Effector CD8-positive, alpha-beta T cell (primary cell): Measurements from ENCODE around the gene COL4A2.
A peak's percentile ranks its signal among the peaks of the same experiment; 100 is the strongest.

ENCODE experiments used
- DNase-seq: peaks from one replicate; lab custom pipeline; 2025; lab: John Stamatoyannopoulos, UW

The COL4A2 gene

DNA sequence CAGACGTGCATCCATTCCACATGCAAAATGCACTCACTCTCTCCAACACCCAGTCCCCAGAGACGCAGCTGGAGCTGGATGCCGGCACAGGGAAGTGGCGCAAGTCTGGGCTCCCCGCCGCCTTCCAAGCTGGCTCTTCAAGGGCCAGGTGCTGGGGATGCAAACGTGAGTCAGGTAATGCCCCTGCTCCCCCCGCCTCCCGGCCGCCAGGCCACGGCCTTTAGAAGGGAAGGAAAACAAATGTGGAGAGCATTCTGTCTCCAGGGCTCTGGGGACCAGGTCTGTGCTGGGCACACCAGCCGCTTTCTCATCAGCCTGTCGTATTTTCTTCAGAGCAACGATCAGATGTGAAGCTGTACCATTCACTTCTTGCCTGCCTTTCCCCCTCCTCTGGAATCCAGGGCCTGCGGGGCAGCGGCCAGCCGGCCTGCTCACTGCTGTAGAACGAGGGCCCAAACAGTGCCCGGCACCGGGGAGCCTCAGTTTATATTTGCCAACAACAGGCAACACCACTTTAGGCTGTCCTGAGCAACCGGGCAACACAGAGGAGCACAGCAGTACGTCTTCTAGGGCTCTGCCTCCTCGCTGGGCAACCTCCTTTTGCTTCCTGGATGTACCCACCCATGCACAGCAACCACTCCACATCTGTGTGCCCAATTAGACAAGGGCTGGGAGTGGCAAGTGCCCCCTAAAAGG is 250.7 kb downstream of the COL4A2 start:
- DNase-seq: no peak

DNA sequence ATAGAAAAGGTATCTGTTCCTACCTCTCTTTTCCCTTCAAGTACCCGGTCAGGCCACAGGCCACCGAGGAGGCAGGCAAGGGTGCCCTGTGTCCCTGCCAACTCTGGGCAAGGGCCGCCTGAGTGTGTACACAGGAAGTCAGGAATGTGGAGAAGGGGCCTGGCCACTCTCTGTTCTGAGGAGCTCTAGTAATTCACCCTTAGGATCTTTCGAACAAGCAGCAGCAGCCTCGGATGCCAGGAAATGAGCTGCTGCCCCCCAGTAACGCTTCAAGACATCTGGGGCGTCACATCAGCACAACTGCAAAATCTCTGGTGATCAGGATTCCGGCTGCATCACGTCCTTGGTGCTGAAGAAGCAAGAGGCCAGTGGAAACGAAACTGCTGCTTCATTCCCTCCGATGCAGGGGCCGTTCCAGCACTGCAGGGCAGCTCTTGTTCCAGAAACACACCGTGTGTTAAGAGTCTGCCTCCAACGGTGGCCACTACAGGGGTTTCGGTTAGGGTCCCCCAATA is 252.4 kb downstream of the COL4A2 start:
- DNase-seq: no peak

- no peak for DNase-seq
Observed at GRCh38 chr13:110559986-110560385, 252.9 kb downstream of the COL4A2 start.

DNA sequence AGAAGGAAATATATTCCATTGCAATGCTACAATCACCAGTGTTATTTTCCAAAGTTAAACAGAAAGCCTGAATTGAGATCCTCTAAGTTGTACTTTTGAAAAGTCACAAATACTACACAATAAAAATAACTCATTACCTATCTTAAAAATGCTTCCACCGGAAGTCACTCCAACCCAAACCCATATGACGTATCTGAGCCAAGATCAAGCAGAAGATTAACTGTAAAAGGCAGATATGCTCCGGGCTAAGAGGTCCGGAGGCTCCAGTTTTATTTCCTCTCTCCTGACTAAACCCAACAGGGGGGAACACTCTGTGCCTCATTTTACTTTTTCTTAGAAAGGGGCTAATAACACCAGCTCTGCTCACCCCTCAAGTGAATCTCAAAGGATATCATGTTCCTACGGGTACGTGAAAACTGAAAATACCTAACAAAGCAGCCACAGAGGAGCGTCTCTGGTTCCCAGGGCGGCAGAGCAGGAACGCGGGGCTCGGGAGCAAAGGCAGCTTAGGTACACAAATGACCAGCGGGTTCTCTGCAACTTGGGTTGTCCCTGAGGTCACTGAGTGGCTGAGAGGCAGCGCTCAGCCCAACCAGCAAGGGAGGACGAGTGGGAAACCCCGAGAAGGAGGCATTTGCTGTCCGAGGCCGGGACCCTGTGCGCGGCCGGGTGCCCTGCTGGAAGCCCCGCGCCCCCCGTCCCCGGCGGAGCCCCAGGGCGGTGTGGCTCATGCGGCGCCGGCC is 253.7 kb downstream of the COL4A2 start:
- DNase-seq: no peak

DNA sequence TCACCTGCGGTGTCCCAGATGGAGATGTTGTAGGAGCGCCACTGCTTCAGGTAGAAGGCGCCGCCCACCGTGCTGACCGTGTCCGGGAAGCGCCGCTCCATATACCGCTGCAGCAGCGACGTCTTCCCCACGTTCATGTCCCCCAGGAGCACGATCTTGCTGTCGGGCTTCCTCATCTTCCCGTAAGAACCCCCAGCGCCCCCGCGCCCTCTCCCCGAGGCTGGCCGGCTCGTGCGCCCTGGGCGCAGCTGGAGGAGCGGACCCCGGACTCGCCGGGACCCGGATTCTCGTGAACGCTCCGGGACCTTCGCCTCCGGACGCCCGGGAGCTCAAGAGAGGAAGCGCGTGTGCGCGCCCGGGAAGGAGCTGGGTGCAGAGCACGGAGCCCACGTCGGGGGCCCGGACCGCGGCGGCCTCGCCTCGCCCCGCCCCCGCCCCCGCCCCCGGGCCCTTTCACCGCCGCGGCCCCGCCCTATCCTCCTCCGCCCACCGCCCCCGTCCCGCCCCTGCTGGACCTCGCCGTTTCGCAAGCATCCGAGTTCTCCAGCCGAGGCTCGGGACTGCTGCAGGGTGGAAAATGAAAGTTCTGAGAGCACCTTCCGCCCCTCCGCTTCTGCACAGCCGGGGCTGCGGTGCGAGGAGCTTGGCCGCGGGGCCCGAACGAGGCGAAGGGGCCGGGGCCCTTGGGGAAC is 254.4 kb downstream of the COL4A2 start, which contains the start of gene RAB20:
TSS of gene RAB20 (minus strand) at position 379 of the 692 bp plus-strand sequence. CDS start at position 176, 203 bp downstream.
- DNase-seq: peak; percentile 50

- no peak for DNase-seq
Observed at GRCh38 chr13:110562036-110562597, 255.0 kb downstream of the COL4A2 start.
